ENCODE data around the gene KIAA1217. TPM values are rescaled to one million over a fixed set of nuclear protein-coding genes. Genes with fewer than 3 reads are reported as not detected.

Gene KIAA1217
- total RNA-seq, 1 experiment from 2014 or later = 23.4 TPM

- TF ChIP-seq ZNF532 (CRISPR knock-in tag; IDR thresholded peaks at IDR 0.05; ENCODE audit: borderline replicate concordance) (no peak), NR1H2 (CRISPR knock-in tag; IDR thresholded peaks at IDR 0.05) (no peak), TEAD1 (CRISPR knock-in tag; IDR thresholded peaks at IDR 0.05) (no peak), CREB1 (CRISPR knock-in tag; IDR thresholded peaks at IDR 0.05) (no peak), E2F4 (CRISPR knock-in tag; IDR thresholded peaks at IDR 0.05; ENCODE audit: borderline replicate concordance, low read depth) (no peak), ATF6 (CRISPR knock-in tag; IDR thresholded peaks at IDR 0.05) (no peak), ATF2 (CRISPR knock-in tag; IDR thresholded peaks at IDR 0.05; ENCODE audit: borderline replicate concordance, low read depth) (no peak), ATF1 (CRISPR knock-in tag; IDR thresholded peaks at IDR 0.05) (no peak), NFYB (CRISPR knock-in tag; conservative IDR thresholded peaks at IDR 0.05; ENCODE audit: low read depth) (no peak)
Observed at GRCh38 chr10:24536636-24537035, 327.7 kb downstream of the KIAA1217 start (continued).

- Mint-ChIP-seq H3K27me3 (ENCODE audit: low read depth) (no peaks in the 10 kb centered on the region), H3K36me3 (peaks cover 51% of the 10 kb centered on the region), H3K9me3 (no peaks in the 10 kb centered on the region), H3K4me1 (peaks cover 3% of the 10 kb centered on the region; the same call in 1 of the 2 replicates), H3K27ac (no peak overlapping the region), H3K4me3 (no peak overlapping the region)
- POLR2A ChIA-PET = no interaction called here
- DNase-seq (ENCODE audit: low spot score) = no peak
- no peak for ATAC-seq
- CTCF ChIA-PET = no interaction called here
- TF ChIP-seq ARID4B (CRISPR knock-in tag; IDR thresholded peaks at IDR 0.05; ENCODE audit: borderline replicate concordance) (no peak), JAZF1 (CRISPR knock-in tag; IDR thresholded peaks at IDR 0.05) (no peak), PRDM15 (CRISPR knock-in tag; IDR thresholded peaks at IDR 0.05) (no peak), PREB (CRISPR knock-in tag; IDR thresholded peaks at IDR 0.05; ENCODE audit: borderline replicate concordance) (no peak), GTF2I (CRISPR knock-in tag; conservative IDR thresholded peaks at IDR 0.05) (no peak), MLX (CRISPR knock-in tag; IDR thresholded peaks at IDR 0.05) (no peak), NFE2L1 (CRISPR knock-in tag; IDR thresholded peaks at IDR 0.05) (no peak), EMX1 (CRISPR knock-in tag; IDR thresholded peaks at IDR 0.05) (no peak)
Observed at GRCh38 chr10:24541239-24541753, 332.4 kb downstream of the KIAA1217 start.
